Measurements from ENCODE around the gene RAI1.
"Not testable (repeated sequence)": the region's sequence is repeated elsewhere in the genome, so short reads cannot be mapped to it uniquely, and the experiment has no call there.

Gene RAI1

GRCh38 chr17:17807440-17807839 lies 126.2 kb downstream of the RAI1 start:
- no peak for DNase-seq

GRCh38 chr17:17808200-17808599 lies 126.9 kb downstream of the RAI1 start:
- not testable (repeated sequence) for DNase-seq

- no peak for DNase-seq
Observed at GRCh38 chr17:17808706-17809432, 127.6 kb downstream of the RAI1 start.

GRCh38 chr17:17809531-17810083 lies 128.3 kb downstream of the RAI1 start:
- DNase-seq = no peak

GRCh38 chr17:17810084-17810894 lies 129.0 kb downstream of the RAI1 start:
- DNase-seq = no peak

- DNase-seq = no peak
Observed at GRCh38 chr17:17810895-17811248, 129.6 kb downstream of the RAI1 start.

- DNase-seq = no peak
Observed at GRCh38 chr17:17811381-17812210, 130.3 kb downstream of the RAI1 start.

GRCh38 chr17:17812211-17813054 lies 131.2 kb downstream of the RAI1 start:
- DNase-seq = peak; percentile 50

GRCh38 chr17:17813055-17813724 lies 131.9 kb downstream of the RAI1 start:
- DNase-seq = no peak

- DNase-seq = no peak
Observed at GRCh38 chr17:17813725-17814095, 132.5 kb downstream of the RAI1 start.

GRCh38 chr17:17814162-17815061 lies 133.2 kb downstream of the RAI1 start:
- no peak for DNase-seq

GRCh38 chr17:17815062-17815406 lies 133.8 kb downstream of the RAI1 start:
- no peak for DNase-seq

GRCh38 chr17:17815436-17816200 lies 134.4 kb downstream of the RAI1 start:
- DNase-seq = no peak

- DNase-seq = no peak
Observed at GRCh38 chr17:17816240-17816814, 135.1 kb downstream of the RAI1 start.

- no peak for DNase-seq
Observed at GRCh38 chr17:17816831-17817551, 135.7 kb downstream of the RAI1 start.

GRCh38 chr17:17817552-17817947 lies 136.3 kb downstream of the RAI1 start:
- DNase-seq = no peak

- no peak for DNase-seq
Observed at GRCh38 chr17:17818088-17818526, 136.8 kb downstream of the RAI1 start.

GRCh38 chr17:17819111-17819510 lies 137.9 kb downstream of the RAI1 start:
- DNase-seq = no peak

- peak; percentile 27 for DNase-seq
Observed at GRCh38 chr17:17819561-17819995, 138.3 kb downstream of the RAI1 start.
